A549 treated with RU486 at 1 μM for 4 hours (cell line): ENCODE results near the gene AEBP2. TPM values are rescaled to one million over a fixed set of nuclear protein-coding genes. Genes with fewer than 3 reads are reported as not detected.

ENCODE experiments used
- total RNA-seq: library from RNA; stranded (reverse); fragments of 200-300 nt; extraction: Qiagen RNA extraction; gene quantifications from 5 replicates; pipeline ENCODE4 v1.2.3, GENCODE V29; 2022; ENCODE audit warnings: low read depth

The AEBP2 gene, protein sequence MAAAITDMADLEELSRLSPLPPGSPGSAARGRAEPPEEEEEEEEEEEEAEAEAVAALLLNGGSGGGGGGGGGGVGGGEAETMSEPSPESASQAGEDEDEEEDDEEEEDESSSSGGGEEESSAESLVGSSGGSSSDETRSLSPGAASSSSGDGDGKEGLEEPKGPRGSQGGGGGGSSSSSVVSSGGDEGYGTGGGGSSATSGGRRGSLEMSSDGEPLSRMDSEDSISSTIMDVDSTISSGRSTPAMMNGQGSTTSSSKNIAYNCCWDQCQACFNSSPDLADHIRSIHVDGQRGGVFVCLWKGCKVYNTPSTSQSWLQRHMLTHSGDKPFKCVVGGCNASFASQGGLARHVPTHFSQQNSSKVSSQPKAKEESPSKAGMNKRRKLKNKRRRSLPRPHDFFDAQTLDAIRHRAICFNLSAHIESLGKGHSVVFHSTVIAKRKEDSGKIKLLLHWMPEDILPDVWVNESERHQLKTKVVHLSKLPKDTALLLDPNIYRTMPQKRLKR
- 20.7 to 32.8 TPM (median 22.2 TPM) in 5 replicates for total RNA-seq

GRCh38 chr12:19439059-19440018 is at the start of gene AEBP2:
Gene AEBP2, plus strand, starts transcription at chr12:19439492. Its CDS starts 208 bp downstream, at chr12:19439700.

